ENCODE results near the gene IDH3G. TPM values are rescaled to one million over a fixed set of nuclear protein-coding genes. Genes with fewer than 3 reads are reported as not detected.

IDH3G gene
- total RNA-seq: 10 to 100 TPM; 48.4 to 88.5 (median 67.2) TPM

- H3K27ac ChIP-seq: peak within 1 kb of the TSS; percentile 89 to 95
- TF ChIP-seq CTCF (IDR thresholded peaks at IDR 0.05): peak in 2 of 4 experiments; percentile 16 to 35
- peak; percentile 15 to 65 for TF ChIP-seq POLR2A (IDR thresholded peaks at IDR 0.05)
- peak; percentile 90 to 93 for DNase-seq
- no peaks in the 10 kb centered on the region for H3K9me3 ChIP-seq
- peak within 1 kb of the TSS; percentile 57 to 74 for H3K4me3 ChIP-seq
- H3K4me1 ChIP-seq: peaks cover 0 to 9% of the 10 kb centered on the region in 2 donors
- no peaks in the 10 kb centered on the region for H3K36me3 ChIP-seq
- no peaks in the 10 kb centered on the region for H3K27me3 ChIP-seq
- intact Hi-C loops (cut with DNase I; ENCODE audit: low total_unique reads): no loop called here
These were observed at the start of gene IDH3G, which contains the start of gene SSR4 for GRCh38 chrX:153794018-153794896. Gene IDH3G, minus strand, starts transcription at chrX:153794375. Its CDS starts 49 bp downstream, at chrX:153794326. Gene SSR4, plus strand, starts transcription at chrX:153794668. Its CDS starts 20 bp downstream, at chrX:153794688.

GRCh38 chrX:153836921-153837320 lies 42.7 kb upstream of the IDH3G start:
- Histone ChIP-seq H3K27ac (no peak overlapping the region), H3K27me3 (no peaks in the 10 kb centered on the region), H3K36me3 (no peaks in the 10 kb centered on the region), H3K4me1 (no peaks in the 10 kb centered on the region), H3K4me3 (no peak overlapping the region), H3K9me3 (no peaks in the 10 kb centered on the region)
- no peak for TF ChIP-seq POLR2A (IDR thresholded peaks at IDR 0.05)
- no peak for TF ChIP-seq CTCF (IDR thresholded peaks at IDR 0.05)
- no peak for DNase-seq
- intact Hi-C loops (cut with DNase I; ENCODE audit: low total_unique reads): no loop called here

- TF ChIP-seq CTCF (IDR thresholded peaks at IDR 0.05) (no peak), POLR2A (IDR thresholded peaks at IDR 0.05) (no peak)
- Histone ChIP-seq H3K4me3 (no peak overlapping the region), H3K9me3 (no peaks in the 10 kb centered on the region), H3K27me3 (no peaks in the 10 kb centered on the region), H3K4me1 (no peaks in the 10 kb centered on the region), H3K27ac (no peak overlapping the region), H3K36me3 (no peaks in the 10 kb centered on the region)
- no peak for DNase-seq
- intact Hi-C loops (cut with DNase I; ENCODE audit: low total_unique reads): no loop called here
These were observed 38.6 kb upstream of the IDH3G start for GRCh38 chrX:153832728-153833127.

- DNase-seq: no peak
These were observed 37.4 kb upstream of the IDH3G start for GRCh38 chrX:153831429-153832150.

More at GRCh38 chrX:153831429-153832150, 37.4 kb upstream of the IDH3G start:
- intact Hi-C loops (cut with DNase I; ENCODE audit: low total_unique reads): no loop called here
- Histone ChIP-seq H3K4me1 (no peaks in the 10 kb centered on the region), H3K36me3 (no peaks in the 10 kb centered on the region), H3K27me3 (no peaks in the 10 kb centered on the region), H3K9me3 (no peaks in the 10 kb centered on the region), H3K4me3 (no peak overlapping the region), H3K27ac (no peak overlapping the region)
- TF ChIP-seq CTCF (IDR thresholded peaks at IDR 0.05) (no peak), POLR2A (IDR thresholded peaks at IDR 0.05) (no peak)

Measured in uterus (tissue), 4 donors.